Measurements from ENCODE around the gene CYGB. TPM values are rescaled to one million over a fixed set of nuclear protein-coding genes. Genes with fewer than 3 reads are reported as not detected.

The CYGB gene
- total and polyA plus RNA-seq, 9 of the 15 experiments (the other 6 are each of a cell fraction or from before 2014, with no cell fraction given): 0.08 to 0.95 (median 0.18) TPM; not detected in 5

DNA sequence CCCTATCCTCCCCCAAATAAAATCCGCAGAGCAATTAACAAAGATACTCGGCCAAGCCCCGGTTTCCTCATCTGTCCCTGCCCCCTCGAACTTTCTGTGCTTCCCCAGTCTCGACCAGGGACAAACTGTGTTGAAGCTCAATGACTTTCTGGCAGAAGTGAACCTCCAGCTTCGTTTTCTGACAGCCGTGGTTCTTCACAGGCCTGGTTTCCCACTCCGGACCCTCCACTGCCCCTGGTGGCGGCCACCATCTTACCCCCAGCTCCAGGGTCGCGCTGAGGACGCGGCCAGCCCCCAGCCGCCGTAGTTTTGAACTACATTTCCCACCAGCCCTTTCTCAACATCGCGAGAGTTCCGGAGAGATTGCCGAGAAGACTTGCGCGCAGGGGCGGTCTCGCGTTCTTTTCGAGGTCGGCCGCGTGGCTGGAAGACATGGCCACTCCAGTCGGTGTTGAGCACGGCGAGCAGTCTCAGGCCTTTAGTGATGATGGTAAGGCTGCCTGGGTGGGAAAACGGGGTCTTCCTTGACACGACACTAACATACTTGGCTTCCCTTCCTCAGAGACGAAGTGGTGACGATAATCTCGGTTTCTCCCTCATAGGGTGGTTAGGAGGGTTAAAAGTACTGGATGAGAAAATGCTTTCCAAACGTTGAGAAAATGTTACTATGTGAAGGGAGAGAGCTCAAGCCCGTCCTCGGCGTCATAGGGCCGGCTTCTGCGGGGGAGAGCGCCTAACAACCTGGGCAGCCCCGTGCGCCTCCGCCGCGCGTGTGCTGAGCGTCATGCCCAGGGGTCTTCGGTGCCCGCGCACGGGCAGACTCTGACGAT lies 20.1 kb upstream of the CYGB start (continued):
- no peak for TF ChIP-seq PTRF (tag; IDR thresholded peaks at IDR 0.05)
- TF ChIP-seq POLR2AphosphoS5 (IDR thresholded peaks at IDR 0.05; ENCODE audit: control insufficient read depth, insufficient read depth, low read depth, low read length): peak; percentile 96
- TF ChIP-seq NONO (IDR thresholded peaks at IDR 0.05; ENCODE audit: low read depth in 2 of 2, low read length in 1 of 2): peak in 1 of 2 experiments; percentile 45; a peak in 1 of 4 replicates
- TF ChIP-seq, protein P1, sequence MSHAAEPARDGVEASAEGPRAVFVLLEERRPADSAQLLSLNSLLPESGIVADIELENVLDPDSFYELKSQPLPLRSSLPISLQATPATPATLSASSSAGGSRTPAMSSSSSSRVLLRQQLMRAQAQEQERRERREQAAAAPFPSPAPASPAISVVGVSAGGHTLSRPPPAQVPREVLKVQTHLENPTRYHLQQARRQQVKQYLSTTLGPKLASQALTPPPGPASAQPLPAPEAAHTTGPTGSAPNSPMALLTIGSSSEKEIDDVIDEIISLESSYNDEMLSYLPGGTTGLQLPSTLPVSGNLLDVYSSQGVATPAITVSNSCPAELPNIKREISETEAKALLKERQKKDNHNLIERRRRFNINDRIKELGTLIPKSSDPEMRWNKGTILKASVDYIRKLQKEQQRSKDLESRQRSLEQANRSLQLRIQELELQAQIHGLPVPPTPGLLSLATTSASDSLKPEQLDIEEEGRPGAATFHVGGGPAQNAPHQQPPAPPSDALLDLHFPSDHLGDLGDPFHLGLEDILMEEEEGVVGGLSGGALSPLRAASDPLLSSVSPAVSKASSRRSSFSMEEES (CRISPR knock-in tag; IDR thresholded peaks at IDR 0.05): no peak
- TF ChIP-seq NR2C1 (IDR thresholded peaks at IDR 0.05): peak; percentile 70
- TF ChIP-seq NR2C1 (tag; IDR thresholded peaks at IDR 0.05): peak; percentile 85
- no peak for TF ChIP-seq MYNN (IDR thresholded peaks at IDR 0.05)
- TF ChIP-seq MYNN (CRISPR knock-in tag; IDR thresholded peaks at IDR 0.05): no peak
- TF ChIP-seq SIX5 (IDR thresholded peaks at IDR 0.05; ENCODE audit: borderline replicate concordance in 1 of 2, insufficient read depth in 1 of 2, low read depth in 1 of 2, low read length in 2 of 2): peak; percentile 91
- TF ChIP-seq, protein P2, sequence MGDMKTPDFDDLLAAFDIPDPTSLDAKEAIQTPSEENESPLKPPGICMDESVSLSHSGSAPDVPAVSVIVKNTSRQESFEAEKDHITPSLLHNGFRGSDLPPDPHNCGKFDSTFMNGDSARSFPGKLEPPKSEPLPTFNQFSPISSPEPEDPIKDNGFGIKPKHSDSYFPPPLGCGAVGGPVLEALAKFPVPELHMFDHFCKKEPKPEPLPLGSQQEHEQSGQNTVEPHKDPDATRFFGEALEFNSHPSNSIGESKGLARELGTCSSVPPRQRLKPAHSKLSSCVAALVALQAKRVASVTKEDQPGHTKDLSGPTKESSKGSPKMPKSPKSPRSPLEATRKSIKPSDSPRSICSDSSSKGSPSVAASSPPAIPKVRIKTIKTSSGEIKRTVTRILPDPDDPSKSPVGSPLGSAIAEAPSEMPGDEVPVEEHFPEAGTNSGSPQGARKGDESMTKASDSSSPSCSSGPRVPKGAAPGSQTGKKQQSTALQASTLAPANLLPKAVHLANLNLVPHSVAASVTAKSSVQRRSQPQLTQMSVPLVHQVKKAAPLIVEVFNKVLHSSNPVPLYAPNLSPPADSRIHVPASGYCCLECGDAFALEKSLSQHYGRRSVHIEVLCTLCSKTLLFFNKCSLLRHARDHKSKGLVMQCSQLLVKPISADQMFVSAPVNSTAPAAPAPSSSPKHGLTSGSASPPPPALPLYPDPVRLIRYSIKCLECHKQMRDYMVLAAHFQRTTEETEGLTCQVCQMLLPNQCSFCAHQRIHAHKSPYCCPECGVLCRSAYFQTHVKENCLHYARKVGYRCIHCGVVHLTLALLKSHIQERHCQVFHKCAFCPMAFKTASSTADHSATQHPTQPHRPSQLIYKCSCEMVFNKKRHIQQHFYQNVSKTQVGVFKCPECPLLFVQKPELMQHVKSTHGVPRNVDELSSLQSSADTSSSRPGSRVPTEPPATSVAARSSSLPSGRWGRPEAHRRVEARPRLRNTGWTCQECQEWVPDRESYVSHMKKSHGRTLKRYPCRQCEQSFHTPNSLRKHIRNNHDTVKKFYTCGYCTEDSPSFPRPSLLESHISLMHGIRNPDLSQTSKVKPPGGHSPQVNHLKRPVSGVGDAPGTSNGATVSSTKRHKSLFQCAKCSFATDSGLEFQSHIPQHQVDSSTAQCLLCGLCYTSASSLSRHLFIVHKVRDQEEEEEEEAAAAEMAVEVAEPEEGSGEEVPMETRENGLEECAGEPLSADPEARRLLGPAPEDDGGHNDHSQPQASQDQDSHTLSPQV (IDR thresholded peaks at IDR 0.05): peak; percentile 70
- TF ChIP-seq, protein P3, sequence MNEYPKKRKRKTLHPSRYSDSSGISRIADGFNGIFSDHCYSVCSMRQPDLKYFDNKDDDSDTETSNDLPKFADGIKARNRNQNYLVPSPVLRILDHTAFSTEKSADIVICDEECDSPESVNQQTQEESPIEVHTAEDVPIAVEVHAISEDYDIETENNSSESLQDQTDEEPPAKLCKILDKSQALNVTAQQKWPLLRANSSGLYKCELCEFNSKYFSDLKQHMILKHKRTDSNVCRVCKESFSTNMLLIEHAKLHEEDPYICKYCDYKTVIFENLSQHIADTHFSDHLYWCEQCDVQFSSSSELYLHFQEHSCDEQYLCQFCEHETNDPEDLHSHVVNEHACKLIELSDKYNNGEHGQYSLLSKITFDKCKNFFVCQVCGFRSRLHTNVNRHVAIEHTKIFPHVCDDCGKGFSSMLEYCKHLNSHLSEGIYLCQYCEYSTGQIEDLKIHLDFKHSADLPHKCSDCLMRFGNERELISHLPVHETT (CRISPR knock-in tag; conservative IDR thresholded peaks at IDR 0.05 in 1 of 2, IDR thresholded peaks at IDR 0.05 in 1 of 2): peak in 1 of 2 experiments; percentile 62; a peak in 1 of 4 replicates
- TF ChIP-seq, protein P4, sequence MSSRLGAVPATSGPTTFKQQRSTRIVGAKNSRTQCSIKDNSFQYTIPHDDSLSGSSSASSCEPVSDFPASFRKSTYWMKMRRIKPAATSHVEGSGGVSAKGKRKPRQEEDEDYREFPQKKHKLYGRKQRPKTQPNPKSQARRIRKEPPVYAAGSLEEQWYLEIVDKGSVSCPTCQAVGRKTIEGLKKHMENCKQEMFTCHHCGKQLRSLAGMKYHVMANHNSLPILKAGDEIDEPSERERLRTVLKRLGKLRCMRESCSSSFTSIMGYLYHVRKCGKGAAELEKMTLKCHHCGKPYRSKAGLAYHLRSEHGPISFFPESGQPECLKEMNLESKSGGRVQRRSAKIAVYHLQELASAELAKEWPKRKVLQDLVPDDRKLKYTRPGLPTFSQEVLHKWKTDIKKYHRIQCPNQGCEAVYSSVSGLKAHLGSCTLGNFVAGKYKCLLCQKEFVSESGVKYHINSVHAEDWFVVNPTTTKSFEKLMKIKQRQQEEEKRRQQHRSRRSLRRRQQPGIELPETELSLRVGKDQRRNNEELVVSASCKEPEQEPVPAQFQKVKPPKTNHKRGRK (tag; IDR thresholded peaks at IDR 0.05): no peak
- TF ChIP-seq, protein P5, sequence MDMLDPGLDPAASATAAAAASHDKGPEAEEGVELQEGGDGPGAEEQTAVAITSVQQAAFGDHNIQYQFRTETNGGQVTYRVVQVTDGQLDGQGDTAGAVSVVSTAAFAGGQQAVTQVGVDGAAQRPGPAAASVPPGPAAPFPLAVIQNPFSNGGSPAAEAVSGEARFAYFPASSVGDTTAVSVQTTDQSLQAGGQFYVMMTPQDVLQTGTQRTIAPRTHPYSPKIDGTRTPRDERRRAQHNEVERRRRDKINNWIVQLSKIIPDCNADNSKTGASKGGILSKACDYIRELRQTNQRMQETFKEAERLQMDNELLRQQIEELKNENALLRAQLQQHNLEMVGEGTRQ (CRISPR knock-in tag; IDR thresholded peaks at IDR 0.05): no peak
- TF ChIP-seq POLR2AphosphoS2 (IDR thresholded peaks at IDR 0.05; ENCODE audit: low read length): peak; percentile 49; the same call in 1 of the 2 replicates
- TF ChIP-seq NFXL1 (CRISPR knock-in tag; IDR thresholded peaks at IDR 0.05): 0 out of 2 replicates have a peak, but pooled peaks have one; percentile 54
- 0 out of 4 replicates have a peak, but pooled peaks of 1 of the 2 experiments have one; percentile 10 for TF ChIP-seq TRIM24 (IDR thresholded peaks at IDR 0.05)

Data from K562 (cell line).